Subcutaneous adipose tissue (tissue), 4 donors: ENCODE data around the gene TPPP2. TPM values are rescaled to one million over a fixed set of nuclear protein-coding genes. Genes with fewer than 3 reads are reported as not detected.

ENCODE experiments used
- total RNA-seq, 4 donors: library from RNA; depleted of rRNA; stranded (reverse); fragments of >200 nt; gene quantifications; one replicate each; pipeline ENCODE4 v1.1.0, GENCODE V29; 2016
- TF ChIP-seq, protein P1 (sequence below): fragments of 450-650 bp; IDR thresholded peaks from one replicate; pipeline ENCODE4 v1.5.1; 2016; ENCODE audit warnings: low read depth, mild to moderate bottlenecking, control low read depth, antibody characterized with exemption, moderate library complexity

TPPP2 gene
- total RNA-seq, 4 donors from 2014 or later, result not detected

DNA sequence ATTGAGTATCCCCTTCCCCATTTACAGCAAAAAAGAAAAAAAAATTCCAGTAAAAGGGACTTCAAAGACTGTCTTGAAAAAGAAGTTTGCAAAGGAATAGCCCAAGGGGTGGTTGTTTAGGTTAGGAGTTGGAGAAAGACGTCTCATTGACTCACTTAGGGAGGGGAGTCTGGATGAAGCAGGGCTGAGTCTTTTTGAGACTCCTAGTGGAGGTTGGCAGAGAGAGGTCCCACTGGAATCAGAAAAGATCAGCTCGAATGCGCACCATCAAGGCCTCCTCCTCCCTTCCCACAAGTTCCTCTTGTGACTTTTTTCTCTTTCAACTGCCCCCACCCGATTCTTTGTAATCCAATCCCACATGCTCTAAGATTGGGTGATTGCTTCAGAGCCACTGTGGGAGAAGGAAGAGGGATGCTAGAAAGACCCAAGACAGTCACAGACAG, 42.0 kb downstream of the TPPP2 start:
- TF ChIP-seq, protein P1, sequence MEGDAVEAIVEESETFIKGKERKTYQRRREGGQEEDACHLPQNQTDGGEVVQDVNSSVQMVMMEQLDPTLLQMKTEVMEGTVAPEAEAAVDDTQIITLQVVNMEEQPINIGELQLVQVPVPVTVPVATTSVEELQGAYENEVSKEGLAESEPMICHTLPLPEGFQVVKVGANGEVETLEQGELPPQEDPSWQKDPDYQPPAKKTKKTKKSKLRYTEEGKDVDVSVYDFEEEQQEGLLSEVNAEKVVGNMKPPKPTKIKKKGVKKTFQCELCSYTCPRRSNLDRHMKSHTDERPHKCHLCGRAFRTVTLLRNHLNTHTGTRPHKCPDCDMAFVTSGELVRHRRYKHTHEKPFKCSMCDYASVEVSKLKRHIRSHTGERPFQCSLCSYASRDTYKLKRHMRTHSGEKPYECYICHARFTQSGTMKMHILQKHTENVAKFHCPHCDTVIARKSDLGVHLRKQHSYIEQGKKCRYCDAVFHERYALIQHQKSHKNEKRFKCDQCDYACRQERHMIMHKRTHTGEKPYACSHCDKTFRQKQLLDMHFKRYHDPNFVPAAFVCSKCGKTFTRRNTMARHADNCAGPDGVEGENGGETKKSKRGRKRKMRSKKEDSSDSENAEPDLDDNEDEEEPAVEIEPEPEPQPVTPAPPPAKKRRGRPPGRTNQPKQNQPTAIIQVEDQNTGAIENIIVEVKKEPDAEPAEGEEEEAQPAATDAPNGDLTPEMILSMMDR, result no peak

DNA sequence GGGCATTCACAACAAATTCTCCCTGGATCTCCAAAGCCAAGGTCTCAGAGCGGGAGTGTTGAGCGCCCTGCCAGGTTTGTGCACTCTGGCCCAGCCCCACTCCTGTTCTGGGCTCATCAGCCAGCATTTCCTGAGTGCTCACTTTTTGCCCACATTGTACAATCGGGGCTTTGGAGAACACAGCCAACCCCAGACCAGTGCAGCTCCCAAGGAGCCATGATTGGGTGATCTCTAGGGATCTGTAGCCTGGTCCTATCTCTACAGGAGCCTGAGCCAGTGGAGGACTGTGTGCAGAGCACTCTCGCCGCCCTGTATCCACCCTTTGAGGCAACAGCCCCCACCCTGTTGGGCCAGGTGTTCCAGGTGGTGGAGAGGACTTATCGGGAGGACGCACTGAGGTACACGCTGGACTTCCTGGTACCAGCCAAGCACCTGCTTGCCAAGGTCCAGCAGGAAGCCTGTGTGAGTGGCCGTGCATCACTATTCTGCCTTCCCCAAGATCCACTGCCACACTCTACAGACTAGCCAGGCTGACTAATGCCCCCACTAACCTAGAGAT, 42.8 kb downstream of the TPPP2 start:
- TF ChIP-seq, protein P1, result no peak

DNA sequence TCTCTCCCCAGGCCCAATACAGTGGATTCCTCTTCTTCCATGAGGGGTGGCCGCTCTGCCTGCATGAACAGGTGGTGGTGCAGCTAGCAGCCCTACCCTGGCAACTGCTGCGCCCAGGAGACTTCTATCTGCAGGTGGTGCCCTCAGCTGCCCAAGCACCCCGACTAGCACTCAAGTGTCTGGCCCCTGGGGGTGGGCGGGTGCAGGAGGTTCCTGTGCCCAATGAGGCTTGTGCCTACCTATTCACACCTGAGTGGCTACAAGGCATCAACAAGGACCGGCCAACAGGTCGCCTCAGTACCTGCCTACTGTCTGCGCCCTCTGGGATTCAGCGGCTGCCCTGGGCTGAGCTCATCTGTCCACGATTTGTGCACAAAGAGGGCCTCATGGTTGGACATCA, 43.9 kb downstream of the TPPP2 start:
- TF ChIP-seq, protein P1, result no peak

DNA sequence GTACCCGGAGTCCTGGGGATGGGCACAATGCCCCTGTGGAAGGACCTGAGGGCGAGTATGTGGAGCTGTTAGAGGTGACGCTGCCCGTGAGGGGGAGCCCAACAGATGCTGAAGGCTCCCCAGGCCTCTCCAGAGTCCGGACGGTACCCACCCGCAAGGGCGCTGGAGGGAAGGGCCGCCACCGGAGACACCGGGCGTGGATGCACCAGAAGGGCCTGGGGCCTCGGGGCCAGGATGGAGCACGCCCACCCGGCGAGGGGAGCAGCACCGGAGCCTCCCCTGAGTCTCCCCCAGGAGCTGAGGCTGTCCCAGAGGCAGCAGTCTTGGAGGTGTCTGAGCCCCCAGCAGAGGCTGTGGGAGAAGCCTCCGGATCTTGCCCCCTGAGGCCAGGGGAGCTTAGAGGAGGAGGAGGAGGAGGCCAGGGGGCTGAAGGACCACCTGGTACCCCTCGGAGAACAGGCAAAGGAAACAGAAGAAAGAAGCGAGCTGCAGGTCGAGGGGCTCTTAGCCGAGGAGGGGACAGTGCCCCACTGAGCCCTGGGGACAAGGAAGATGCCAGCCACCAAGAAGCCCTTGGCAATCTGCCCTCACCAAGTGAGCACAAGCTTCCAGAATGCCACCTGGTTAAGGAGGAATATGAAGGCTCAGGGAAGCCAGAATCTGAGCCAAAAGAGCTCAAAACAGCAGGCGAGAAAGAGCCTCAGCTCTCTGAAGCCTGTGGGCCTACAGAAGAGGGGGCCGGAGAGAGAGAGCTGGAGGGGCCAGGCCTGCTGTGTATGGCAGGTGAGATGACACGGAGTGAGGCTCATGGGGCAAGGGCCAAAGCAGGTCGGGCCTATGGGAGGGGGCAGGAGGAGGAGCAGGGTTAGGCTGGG, 44.6 kb downstream of the TPPP2 start:
- TF ChIP-seq, protein P1, result no peak

DNA sequence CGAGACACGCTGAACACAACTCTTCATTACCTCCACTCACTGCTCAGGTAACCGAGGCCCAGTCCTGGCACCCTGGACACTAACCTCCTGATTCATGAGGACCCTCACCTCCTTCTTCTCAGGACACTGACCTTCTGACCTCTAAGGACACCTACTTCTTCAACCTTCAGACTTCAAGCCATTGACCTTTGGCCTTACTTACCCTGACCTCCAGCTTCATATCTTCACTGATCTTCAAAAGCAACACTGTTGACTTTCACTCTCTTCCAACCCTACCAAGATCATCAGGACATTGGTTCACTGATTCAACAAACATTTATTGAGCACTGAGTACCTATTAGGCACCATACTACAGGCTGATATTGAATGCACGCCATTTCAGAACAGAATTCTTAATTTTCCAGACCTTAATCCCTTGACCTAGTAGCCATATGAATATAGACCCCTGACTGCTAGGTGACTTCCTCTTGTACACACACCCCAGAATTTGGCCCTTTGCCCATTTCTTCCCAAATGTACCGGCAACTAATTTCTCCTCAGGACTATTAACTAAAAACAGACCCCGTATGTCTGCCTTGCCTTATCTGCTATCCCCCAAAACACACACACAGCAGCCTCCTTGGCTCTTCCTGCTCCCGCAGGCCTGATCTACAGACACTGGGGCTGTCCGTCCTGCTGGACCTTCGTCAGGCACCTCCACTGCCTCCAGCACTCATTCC, 45.9 kb downstream of the TPPP2 start:
- TF ChIP-seq, protein P1, result no peak

DNA sequence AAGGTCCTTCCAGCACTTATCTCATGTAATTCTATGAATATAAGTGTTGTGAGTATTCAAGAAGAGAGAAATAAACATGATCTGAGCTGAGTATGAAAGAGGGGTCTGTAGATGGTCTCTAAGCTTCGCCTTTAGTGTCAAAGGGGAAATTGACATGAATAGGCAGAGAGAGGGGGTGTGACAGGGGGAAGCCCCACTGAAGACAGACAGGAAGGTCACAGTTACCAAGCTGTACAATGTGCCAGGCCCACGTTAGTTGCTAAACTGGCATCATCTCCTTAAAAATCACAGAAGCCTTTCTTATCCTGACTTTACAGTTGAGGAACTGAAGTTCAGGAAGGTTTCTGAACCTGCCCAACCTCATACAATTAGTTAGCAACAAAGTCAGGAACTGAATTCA, 47.7 kb downstream of the TPPP2 start:
- TF ChIP-seq, protein P1, result no peak

DNA sequence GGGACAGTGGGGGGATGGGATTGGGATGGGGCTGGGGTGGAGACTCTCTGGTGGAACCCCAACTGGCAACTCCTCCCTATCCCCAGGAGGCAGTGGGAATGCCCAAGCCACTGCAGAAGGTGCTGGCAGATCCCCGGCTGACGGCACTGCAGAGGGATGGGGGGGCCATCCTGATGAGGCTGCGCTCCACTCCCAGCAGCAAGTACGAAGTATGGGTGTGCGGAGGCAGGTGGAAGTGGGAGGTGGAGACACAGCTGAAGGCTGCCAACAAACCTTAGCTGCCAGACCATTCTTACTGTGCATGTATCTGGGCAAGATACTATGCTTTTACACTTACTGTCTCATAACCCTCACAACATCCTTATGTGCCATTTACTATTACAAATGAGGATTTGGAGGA, 48.3 kb downstream of the TPPP2 start:
- TF ChIP-seq, protein P1, result no peak
